ENCODE measurements around the gene CLTCL1. TPM values are rescaled to one million over a fixed set of nuclear protein-coding genes. Genes with fewer than 3 reads are reported as not detected.
A peak's percentile ranks its signal among the peaks of the same experiment; 100 is the strongest.

Gene CLTCL1
- polyA plus RNA-seq, 1 donor from 2014 or later, result 1.3 TPM

GRCh38 chr22:19146215-19146968 is 145.1 kb downstream of the CLTCL1 start:
- Mint-ChIP-seq H3K27ac (no peak overlapping the region), H3K4me3 (peak overlapping the region in 1 of 4 donors; percentile 41), H3K27me3 (peaks cover 9% of the 10 kb centered on the region), H3K36me3 (peaks cover 1% of the 10 kb centered on the region), H3K9me3 (peaks cover 0 to 1% (median 0%) of the 10 kb centered on the region in 3 donors), H3K4me1 (peaks cover 11 to 18% (median 17%) of the 10 kb centered on the region in 3 donors)

DNA sequence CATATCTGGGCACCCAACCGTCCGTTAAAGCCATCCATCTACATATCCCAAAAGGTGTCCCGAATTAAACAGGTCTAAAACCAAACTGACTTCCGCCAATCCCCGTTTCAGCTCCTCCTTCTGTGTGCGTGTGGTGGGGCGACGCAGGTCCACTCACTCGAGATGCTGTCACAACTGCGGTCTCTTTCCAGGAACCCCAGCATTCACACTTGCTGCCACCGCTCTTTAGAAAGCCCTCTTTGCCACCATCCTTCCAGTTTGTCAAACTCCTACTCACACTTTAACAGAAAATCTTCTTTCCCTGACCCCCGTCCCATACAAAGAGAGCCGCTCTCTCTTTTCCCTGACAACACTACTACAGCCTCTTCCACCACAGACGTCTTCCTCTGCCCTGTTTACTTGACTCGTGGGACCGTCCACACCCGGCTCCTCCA is 147.5 kb downstream of the CLTCL1 start:
- Mint-ChIP-seq H3K36me3 (peaks cover 1% of the 10 kb centered on the region), H3K27ac (peak overlapping the region; percentile 40 to 100 (median 98)), H3K4me3 (peak overlapping the region; percentile 95 to 100 (median 98)), H3K4me1 (peaks cover 10 to 15% (median 11%) of the 10 kb centered on the region in 3 donors), H3K9me3 (no peaks in the 10 kb centered on the region), H3K27me3 (no peaks in the 10 kb centered on the region)

DNA sequence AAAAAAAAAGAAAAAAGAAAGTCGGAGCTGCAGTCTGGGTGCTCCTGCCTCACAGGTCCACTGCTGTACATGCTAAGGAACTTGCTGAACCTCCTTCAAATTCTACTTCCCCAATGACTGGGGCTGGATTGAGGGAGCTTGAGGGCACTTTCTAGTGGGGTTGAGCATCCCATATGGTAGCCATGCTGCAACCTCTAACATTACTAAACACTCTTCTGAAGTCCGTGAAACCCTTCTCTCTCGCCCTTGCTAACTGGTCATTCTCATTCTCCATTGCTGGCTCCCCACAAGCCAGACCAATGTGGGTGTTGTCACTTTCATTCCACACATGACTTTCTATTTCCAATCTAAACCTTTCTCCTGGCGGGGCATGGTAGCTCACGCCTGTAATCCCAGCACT is 148.3 kb downstream of the CLTCL1 start:
- Mint-ChIP-seq H3K36me3 (peaks cover 1% of the 10 kb centered on the region), H3K4me1 (peaks cover 10 to 15% (median 11%) of the 10 kb centered on the region in 3 donors), H3K27ac (peak overlapping the region in 1 of 3 donors; percentile 16)

DNA sequence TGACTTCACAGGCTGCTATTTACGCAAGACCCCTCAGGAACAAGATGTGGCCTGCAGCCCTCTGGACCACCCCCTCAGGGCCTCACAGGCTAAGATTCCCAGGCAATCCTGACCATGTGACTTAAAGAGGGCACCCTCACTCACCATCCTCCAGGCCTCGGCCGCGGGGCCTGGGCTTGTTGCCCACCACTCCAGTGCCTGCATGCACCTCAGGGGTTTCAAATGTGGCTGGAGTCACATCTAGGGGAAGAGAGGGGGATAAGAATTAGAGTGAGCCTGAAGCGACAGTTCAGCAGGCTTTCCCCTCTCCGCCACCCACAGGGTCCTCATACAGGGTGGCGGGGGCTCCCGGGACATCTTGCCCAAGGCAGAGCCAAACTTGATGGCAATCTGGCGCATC is 149.1 kb downstream of the CLTCL1 start:
- Mint-ChIP-seq H3K36me3 (peaks cover 1% of the 10 kb centered on the region), H3K27me3 (no peaks in the 10 kb centered on the region), H3K4me1 (peaks cover 10 to 15% (median 11%) of the 10 kb centered on the region in 3 donors), H3K4me3 (peak overlapping the region; percentile 34 to 70 (median 52)), H3K9me3 (no peaks in the 10 kb centered on the region), H3K27ac (peak overlapping the region in 1 of 3 donors; percentile 16)

More for the DNA sequence above, 148.3 kb downstream of the CLTCL1 start:
- no peaks in the 10 kb centered on the region for H3K27me3 Mint-ChIP-seq
- H3K4me3 Mint-ChIP-seq, result peak overlapping the region; percentile 95 to 100 (median 98)
- H3K9me3 Mint-ChIP-seq, result no peaks in the 10 kb centered on the region

- Mint-ChIP-seq H3K9me3 (no peaks in the 10 kb centered on the region), H3K27ac (no peak overlapping the region), H3K4me1 (peaks cover 7 to 15% (median 15%) of the 10 kb centered on the region in 3 donors), H3K36me3 (peaks cover 6% of the 10 kb centered on the region), H3K4me3 (peak overlapping the region in 1 of 4 donors; percentile 18), H3K27me3 (no peaks in the 10 kb centered on the region)
Observed at GRCh38 chr22:19139974-19140373, 151.5 kb downstream of the CLTCL1 start.

GRCh38 chr22:19139001-19139356 is 152.5 kb downstream of the CLTCL1 start:
- H3K4me3 Mint-ChIP-seq, result no peak overlapping the region
- no peaks in the 10 kb centered on the region for H3K9me3 Mint-ChIP-seq
- no peaks in the 10 kb centered on the region for H3K27me3 Mint-ChIP-seq
- H3K36me3 Mint-ChIP-seq, result peaks cover 6% of the 10 kb centered on the region
- no peak overlapping the region for H3K27ac Mint-ChIP-seq
- H3K4me1 Mint-ChIP-seq, result peaks cover 0 to 14% (median 8%) of the 10 kb centered on the region in 3 donors

GRCh38 chr22:19138217-19139000 is 153.1 kb downstream of the CLTCL1 start:
- Mint-ChIP-seq H3K9me3 (no peaks in the 10 kb centered on the region), H3K27me3 (no peaks in the 10 kb centered on the region), H3K4me1 (peaks cover 0 to 10% (median 3%) of the 10 kb centered on the region in 3 donors), H3K36me3 (peaks cover 6% of the 10 kb centered on the region), H3K4me3 (no peak overlapping the region), H3K27ac (no peak overlapping the region)

DNA sequence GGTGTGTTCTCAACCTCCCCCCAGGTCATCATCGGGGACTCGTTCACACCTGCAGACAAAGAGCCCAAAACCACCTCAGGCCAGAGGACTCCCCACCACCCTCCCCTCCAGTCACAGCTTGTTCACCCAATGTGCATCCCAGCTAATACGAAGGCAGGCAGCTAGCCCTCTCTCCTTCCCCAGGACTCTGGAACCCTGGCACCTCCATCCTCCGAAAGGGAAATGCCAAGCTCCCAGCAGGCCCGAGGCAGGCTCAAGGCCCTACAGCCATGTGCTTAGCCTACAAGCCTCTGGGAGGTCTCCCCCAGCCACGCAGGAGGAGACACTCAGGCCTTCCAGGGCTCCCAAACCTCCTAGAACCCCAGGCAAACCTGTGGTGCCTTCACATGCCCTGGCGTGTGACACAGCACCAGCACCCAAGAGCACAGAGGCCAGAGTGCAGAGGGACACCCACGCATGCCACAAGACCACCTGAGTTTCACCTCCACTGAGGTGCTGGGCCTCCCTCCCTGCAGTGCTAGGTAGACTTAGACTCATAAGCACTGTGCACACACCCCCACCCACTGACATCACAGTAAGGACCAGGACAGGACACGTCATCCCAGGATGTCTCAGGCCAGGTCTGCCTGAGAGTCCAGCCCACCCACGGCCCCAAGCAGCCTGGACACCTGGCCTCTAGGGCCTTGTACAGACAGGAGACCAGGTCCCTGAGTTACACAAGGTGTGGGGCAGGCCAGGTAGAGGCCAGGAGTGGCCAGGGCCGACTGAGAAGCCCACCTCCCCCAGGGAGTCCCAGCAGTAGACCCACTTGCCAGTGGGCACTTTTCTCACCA is 153.9 kb downstream of the CLTCL1 start:
- H3K27me3 Mint-ChIP-seq, result no peaks in the 10 kb centered on the region
- peak overlapping the region in 1 of 4 donors; percentile 28 for H3K4me3 Mint-ChIP-seq

DNA sequence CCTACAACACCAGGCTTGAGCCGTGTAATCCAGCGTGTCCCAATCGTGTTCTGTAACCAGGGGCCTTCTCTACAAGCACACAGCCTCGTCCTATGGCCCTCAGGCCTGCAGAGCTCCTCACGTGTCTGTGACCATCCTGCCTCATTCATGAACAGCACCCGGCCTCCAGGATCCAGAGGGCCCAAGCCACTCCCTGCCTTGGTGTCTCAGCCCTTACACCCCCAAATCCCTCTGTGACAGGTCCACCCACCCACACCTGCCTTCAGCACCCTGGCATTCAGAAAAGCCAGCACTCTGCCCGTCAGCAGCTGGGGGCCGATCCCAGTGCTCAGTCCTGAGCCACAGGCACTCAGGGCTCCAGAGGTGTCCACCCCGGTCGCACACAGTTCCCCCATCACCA is 154.6 kb downstream of the CLTCL1 start:
- Mint-ChIP-seq H3K27ac (no peak overlapping the region), H3K4me3 (no peak overlapping the region), H3K36me3 (peaks cover 5% of the 10 kb centered on the region)

More for the DNA sequence above, 153.9 kb downstream of the CLTCL1 start:
- H3K9me3 Mint-ChIP-seq, result no peaks in the 10 kb centered on the region
- H3K27ac Mint-ChIP-seq, result no peak overlapping the region
- peaks cover 0 to 8% (median 0%) of the 10 kb centered on the region in 3 donors for H3K4me1 Mint-ChIP-seq
- peaks cover 5% of the 10 kb centered on the region for H3K36me3 Mint-ChIP-seq

DNA sequence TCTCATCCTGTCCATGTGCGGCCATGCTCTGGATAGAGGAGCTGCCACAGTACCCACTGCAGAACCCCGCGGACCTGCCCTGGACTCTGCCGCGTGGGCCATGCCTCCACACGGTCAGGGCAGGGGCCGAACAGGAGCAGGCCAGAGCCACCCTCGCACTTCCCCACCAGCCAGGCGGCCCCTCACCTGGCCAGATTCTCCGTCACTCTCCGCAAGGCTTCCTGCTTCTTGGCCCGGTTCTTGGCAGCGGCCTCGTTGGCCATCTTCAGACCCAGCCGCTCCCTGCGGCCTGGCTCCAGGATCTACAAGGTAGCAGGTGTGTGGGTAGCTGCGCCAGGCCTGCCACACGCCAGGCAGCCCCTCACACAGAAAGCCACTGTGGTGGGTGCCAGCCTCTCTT is 156.6 kb downstream of the CLTCL1 start:
- H3K4me3 Mint-ChIP-seq, result no peak overlapping the region
- no peaks in the 10 kb centered on the region for H3K27me3 Mint-ChIP-seq
- H3K36me3 Mint-ChIP-seq, result peaks cover 5% of the 10 kb centered on the region
- peaks cover 0 to 6% (median 0%) of the 10 kb centered on the region in 3 donors for H3K4me1 Mint-ChIP-seq
- peak overlapping the region in 2 of 3 donors; percentile 32 to 86 for H3K27ac Mint-ChIP-seq
- no peaks in the 10 kb centered on the region for H3K9me3 Mint-ChIP-seq

More for the DNA sequence above, 154.6 kb downstream of the CLTCL1 start:
- Mint-ChIP-seq H3K27me3 (no peaks in the 10 kb centered on the region), H3K4me1 (peaks cover 0 to 7% (median 0%) of the 10 kb centered on the region in 3 donors), H3K9me3 (no peaks in the 10 kb centered on the region)

DNA sequence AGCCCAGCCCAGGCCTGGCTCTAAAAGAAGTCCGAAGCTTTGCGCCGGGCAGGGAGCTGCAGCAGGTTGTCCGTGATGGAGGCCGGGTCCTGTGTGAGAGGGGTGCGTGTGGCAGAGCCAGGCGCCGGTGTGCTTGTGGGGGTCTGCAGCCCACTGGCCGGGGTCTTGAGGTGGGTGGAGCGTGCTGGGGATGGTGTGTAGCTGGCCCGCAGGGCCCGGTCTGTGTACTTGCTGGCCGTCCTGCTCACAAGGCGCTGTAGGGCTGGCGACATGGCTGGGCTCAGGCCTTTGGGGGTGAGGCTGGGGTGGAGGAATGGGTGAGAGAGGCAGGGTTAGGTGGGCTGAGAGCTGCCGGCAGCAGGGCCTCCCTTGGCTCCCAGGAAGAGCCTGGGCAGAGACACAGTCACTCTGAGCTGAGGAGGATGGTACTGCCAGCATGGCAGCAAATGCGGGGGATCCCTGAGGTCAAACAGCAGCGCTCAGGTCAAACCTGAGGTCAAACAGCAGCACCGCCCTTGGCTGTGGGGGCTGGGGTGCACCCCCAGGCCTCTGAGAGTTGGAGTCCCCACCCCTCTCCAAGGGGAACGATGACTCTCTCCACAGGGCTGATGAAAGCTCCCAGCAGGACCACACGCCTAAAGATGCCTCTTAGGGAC is 157.2 kb downstream of the CLTCL1 start:
- Mint-ChIP-seq H3K4me3 (no peak overlapping the region), H3K36me3 (peaks cover 5% of the 10 kb centered on the region), H3K27ac (no peak overlapping the region), H3K27me3 (no peaks in the 10 kb centered on the region), H3K9me3 (no peaks in the 10 kb centered on the region), H3K4me1 (peaks cover 0 to 6% (median 0%) of the 10 kb centered on the region in 3 donors)

- peaks cover 0 to 6% (median 0%) of the 10 kb centered on the region in 3 donors for H3K4me1 Mint-ChIP-seq
- no peak overlapping the region for H3K4me3 Mint-ChIP-seq
- no peak overlapping the region for H3K27ac Mint-ChIP-seq
- H3K36me3 Mint-ChIP-seq, result peaks cover 5% of the 10 kb centered on the region
- H3K27me3 Mint-ChIP-seq, result no peaks in the 10 kb centered on the region
- H3K9me3 Mint-ChIP-seq, result no peaks in the 10 kb centered on the region
Observed at GRCh38 chr22:19133561-19133960, 158.0 kb downstream of the CLTCL1 start.

GRCh38 chr22:19132693-19133400 is 158.7 kb downstream of the CLTCL1 start:
- Mint-ChIP-seq H3K9me3 (no peaks in the 10 kb centered on the region), H3K27me3 (no peaks in the 10 kb centered on the region), H3K4me1 (peaks cover 0 to 6% (median 0%) of the 10 kb centered on the region in 3 donors), H3K36me3 (peaks cover 5% of the 10 kb centered on the region), H3K27ac (no peak overlapping the region), H3K4me3 (no peak overlapping the region)

Measured in IgD-negative memory B cell (primary cell).